BLaER1 (cell line): ENCODE measurements around the gene MAP3K5.
A peak's percentile ranks its signal among the peaks of the same experiment; 100 is the strongest.

Source experiments
- H3K27ac ChIP-seq: shearing (Covaris generic); formaldehyde crosslinking; 2 replicates; pipeline ENCODE4 v1.8.1; 2022
- H3K27me3 ChIP-seq: shearing (Covaris generic); formaldehyde crosslinking; 2 replicates; pipeline ENCODE4 v1.8.1; 2022
- H3K36me3 ChIP-seq: shearing (Covaris generic); formaldehyde crosslinking; 2 replicates; pipeline ENCODE4 v1.8.1; 2022
- H3K4me1 ChIP-seq: shearing (Covaris generic); formaldehyde crosslinking; 2 replicates; pipeline ENCODE4 v1.8.1; 2022
- H3K4me2 ChIP-seq: shearing (Covaris generic); formaldehyde crosslinking; 2 replicates; pipeline ENCODE4 v1.8.1; 2022
- H3K4me3 ChIP-seq: shearing (Covaris generic); formaldehyde crosslinking; 2 replicates; pipeline ENCODE4 v1.8.1; 2022
- H3K9ac ChIP-seq: shearing (Covaris generic); formaldehyde crosslinking; 2 replicates; pipeline ENCODE4 v1.8.1; 2022
- H3K9me3 ChIP-seq: shearing (Covaris generic); formaldehyde crosslinking; 2 replicates; pipeline ENCODE4 v1.8.1; 2022
- H4K20me1 ChIP-seq: shearing (Covaris generic); formaldehyde crosslinking; 2 replicates; pipeline ENCODE4 v1.8.1; 2022
- Cebpa-rat ChIP-seq: shearing (Covaris generic); IDR thresholded peaks from 2 replicates; pipeline ENCODE4 v1.8.1; 2022

Gene MAP3K5

DNA sequence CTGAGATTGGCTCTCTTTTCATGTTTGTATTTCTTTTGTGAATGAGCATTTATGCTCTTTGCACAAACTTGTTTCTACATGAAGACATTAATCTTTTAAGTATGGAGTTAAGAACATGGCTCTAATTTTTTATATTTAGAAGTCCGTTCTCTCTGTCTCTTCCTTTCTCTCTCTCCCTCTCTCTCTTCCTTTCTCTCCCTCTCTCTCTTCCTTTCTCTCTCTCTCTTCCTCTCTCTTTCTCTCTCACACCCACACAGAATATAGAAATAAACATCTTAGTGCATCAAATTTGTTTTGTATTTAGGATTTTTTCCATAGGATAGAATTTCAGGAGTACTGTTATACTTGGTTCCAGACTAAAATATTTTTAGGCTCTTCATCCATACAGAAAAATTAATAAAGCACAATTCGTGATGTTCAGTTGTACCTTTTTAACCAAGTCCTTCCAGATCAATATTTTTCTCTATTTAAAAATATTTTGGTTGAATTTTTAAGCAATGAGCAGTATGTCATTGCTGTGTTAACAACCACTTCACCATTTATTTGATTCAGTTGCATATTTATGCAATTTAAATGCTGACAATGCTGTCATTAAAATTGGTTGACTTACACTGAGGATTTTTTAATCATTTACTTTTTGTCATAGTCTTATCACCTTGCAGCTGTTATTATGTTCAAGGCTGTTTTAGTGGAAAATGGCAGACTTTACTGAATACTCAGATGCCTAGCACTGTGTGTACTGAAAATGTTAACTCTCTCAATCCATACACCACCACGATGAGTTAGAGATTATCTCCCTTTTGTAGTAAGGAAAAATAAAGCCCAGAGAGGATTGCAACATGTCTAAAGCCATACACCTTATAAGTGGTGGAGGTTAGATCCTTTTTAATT, 129.7 kb downstream of the MAP3K5 start:
- Histone ChIP-seq H3K9ac (no peak overlapping the region), H3K4me3 (no peak overlapping the region), H3K27me3 (no peaks in the 10 kb centered on the region), H3K36me3 (0 out of 2 replicates have a peak, but pooled peaks cover 3% of the 10 kb centered on the region), H3K9me3 (no peaks in the 10 kb centered on the region), H3K27ac (no peak overlapping the region), H4K20me1 (no peaks in the 10 kb centered on the region), H3K4me2 (no peak overlapping the region), H3K4me1 (no peaks in the 10 kb centered on the region)
- TF ChIP-seq Cebpa-rat = no peak

DNA sequence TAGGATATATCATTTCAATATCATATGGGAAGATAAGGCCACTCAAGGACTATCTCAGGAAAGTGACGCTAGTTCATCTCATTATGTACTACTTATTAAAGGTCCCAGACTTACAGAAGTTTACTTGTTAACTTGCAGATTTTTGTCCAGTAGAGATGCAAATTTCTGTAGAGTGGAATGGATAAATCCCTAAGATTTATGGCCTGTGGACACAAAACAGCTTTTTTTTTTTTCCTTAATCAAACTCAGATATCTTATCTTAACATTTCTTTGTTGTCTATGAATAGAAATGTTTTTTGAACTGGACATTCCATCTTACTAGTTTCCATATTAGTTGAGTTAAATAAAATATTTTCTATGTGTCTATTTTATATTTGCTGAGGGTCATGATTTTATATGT, 131.6 kb downstream of the MAP3K5 start:
- TF ChIP-seq Cebpa-rat = no peak
- Histone ChIP-seq H3K4me2 (no peak overlapping the region), H3K4me1 (peaks cover 9% of the 10 kb centered on the region), H3K27me3 (no peaks in the 10 kb centered on the region), H3K27ac (no peak overlapping the region), H4K20me1 (no peaks in the 10 kb centered on the region), H3K9ac (no peak overlapping the region), H3K9me3 (no peaks in the 10 kb centered on the region), H3K36me3 (0 out of 2 replicates have a peak, but pooled peaks cover 3% of the 10 kb centered on the region), H3K4me3 (no peak overlapping the region)

DNA sequence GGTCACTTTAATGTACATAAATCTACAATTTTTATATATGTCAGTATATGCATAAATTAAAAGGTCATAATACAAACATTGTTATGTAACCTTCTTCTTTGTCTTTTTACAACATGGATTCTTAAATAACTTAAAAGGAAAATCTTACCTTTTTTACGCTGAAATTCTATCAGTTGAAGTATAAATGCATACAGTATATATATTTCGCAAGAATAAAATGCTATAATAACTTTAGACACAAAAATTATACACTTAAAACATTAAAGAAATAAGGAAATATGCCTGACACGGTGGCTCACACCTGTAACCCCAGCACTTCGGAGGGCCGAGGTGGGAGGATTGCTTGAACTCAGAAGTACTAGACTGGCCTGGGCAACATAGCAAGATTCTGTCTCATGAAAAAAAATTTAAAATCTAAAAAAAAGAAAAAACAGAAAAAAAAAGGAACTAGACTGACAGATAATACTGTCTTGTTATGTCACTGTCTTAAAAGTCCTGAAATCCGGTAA, 132.2 kb downstream of the MAP3K5 start:
- H3K4me2 ChIP-seq = no peak overlapping the region
- H3K27me3 ChIP-seq = no peaks in the 10 kb centered on the region
- H3K4me1 ChIP-seq = peaks cover 12% of the 10 kb centered on the region
- H3K27ac ChIP-seq = no peak overlapping the region
- no peaks in the 10 kb centered on the region for H3K9me3 ChIP-seq
- no peaks in the 10 kb centered on the region for H4K20me1 ChIP-seq
- H3K36me3 ChIP-seq = 0 out of 2 replicates have a peak, but pooled peaks cover 3% of the 10 kb centered on the region
- no peak overlapping the region for H3K9ac ChIP-seq
- 0 out of 2 replicates have a peak, but pooled peaks have one; percentile 41 for TF ChIP-seq Cebpa-rat
- H3K4me3 ChIP-seq = no peak overlapping the region

DNA sequence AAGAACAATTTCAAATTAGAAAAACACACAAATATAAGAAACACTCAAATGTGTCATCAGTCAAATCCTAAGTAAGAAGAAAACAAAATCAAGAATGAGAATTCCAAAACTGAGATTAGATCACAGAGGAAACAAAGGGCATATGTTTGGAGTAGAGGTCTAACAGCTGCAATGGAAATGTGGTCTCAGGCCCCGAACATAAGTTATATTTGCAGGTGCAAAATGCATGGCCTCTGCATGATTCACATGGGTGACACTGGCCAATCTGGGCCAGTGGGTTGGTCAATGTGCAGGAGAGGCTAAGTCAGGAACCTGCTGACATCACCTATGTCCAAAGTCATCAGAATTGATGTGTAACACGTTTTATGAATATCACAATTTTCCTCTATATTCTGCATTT, 133.6 kb downstream of the MAP3K5 start:
- Histone ChIP-seq H3K9me3 (no peaks in the 10 kb centered on the region), H4K20me1 (no peaks in the 10 kb centered on the region), H3K4me1 (peaks cover 12% of the 10 kb centered on the region), H3K27me3 (no peaks in the 10 kb centered on the region), H3K36me3 (0 out of 2 replicates have a peak, but pooled peaks cover 3% of the 10 kb centered on the region), H3K27ac (no peak overlapping the region), H3K9ac (no peak overlapping the region), H3K4me3 (no peak overlapping the region), H3K4me2 (no peak overlapping the region)
- no peak for TF ChIP-seq Cebpa-rat

DNA sequence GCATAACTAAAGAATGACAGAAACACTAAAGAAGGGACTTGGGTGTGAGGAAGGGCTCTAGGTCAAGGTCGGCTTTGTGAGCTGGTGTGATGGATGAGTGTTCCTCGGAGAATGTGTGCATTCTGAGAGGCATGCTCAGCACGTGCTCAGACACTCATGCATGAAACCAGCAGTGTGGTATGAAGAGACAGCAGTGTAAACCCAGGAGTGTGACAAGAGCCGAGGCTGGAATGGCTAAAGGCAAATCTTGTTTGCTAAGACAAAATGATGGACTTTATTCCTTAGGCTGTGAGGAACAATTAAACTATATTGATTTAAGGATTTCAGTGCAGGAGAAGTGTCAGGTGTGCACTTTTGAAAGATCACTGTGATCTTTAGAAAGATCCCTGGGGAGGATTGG, 134.6 kb downstream of the MAP3K5 start:
- Histone ChIP-seq H3K9me3 (no peaks in the 10 kb centered on the region), H3K4me3 (no peak overlapping the region), H3K4me1 (peaks cover 12% of the 10 kb centered on the region), H3K4me2 (no peak overlapping the region), H3K27me3 (no peaks in the 10 kb centered on the region), H4K20me1 (no peaks in the 10 kb centered on the region), H3K36me3 (0 out of 2 replicates have a peak, but pooled peaks cover 3% of the 10 kb centered on the region), H3K27ac (no peak overlapping the region), H3K9ac (no peak overlapping the region)
- no peak for TF ChIP-seq Cebpa-rat

DNA sequence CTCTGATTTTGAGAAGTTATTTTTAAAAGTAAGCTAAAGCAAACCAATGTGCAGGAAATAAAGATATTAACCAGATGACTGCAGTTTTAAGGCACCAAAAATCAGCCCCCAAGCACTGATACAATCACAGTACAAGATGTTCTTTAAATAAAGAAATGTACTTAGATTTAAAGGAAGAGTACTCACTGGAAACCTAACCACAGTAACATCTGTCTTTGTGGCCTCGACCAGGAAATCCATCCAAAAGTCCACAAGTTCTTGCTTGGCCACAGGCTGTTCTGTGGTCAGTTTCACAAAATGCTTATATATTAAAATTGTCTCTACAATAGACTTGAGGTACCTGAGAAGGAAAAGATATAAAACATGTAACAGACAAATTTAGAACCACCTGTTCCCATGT, 136.2 kb downstream of the MAP3K5 start:
- Histone ChIP-seq H3K4me1 (peaks cover 12% of the 10 kb centered on the region), H3K9ac (no peak overlapping the region), H3K9me3 (no peaks in the 10 kb centered on the region), H3K27me3 (no peaks in the 10 kb centered on the region), H3K36me3 (0 out of 2 replicates have a peak, but pooled peaks cover 3% of the 10 kb centered on the region), H3K27ac (no peak overlapping the region), H3K4me2 (peak overlapping the region; percentile 29; the same call in 1 of the 2 replicates), H4K20me1 (no peaks in the 10 kb centered on the region), H3K4me3 (no peak overlapping the region)
- no peak for TF ChIP-seq Cebpa-rat

DNA sequence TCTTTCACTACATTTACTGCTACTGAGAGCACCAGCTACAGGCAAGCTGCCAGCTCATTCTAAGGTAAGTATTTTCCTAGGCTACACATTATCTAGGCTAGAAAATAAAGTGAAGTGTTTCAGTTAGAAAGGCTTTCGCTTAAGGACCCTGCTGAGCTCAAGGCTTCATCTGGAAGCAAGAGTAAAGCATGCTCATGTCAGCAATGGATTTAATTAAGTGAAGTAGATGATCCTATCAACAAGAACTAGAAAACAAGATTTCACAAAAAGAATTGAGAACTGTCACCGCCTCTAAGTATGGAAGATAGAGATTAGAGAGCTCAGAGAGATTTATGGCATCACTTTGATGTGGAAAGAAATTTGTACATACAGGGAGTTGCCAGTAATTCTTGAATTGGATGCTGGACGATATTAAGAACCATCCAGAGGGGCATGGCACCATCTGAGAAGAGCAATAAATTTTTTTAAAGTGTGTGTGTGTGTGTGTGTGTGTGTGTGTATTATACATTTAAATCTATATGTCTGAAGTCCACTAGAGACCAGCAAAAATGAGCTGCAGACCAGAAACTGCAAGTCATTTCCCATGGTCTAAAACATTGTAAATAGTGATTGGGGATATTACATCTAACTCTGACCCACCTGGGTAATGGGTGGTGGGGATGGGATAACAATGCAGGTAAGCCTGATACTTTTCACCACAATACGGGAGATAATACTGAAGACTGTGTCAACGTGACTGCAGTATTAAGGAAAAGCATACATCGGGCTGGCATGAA, 136.8 kb downstream of the MAP3K5 start:
- Histone ChIP-seq H3K27me3 (no peaks in the 10 kb centered on the region), H3K9ac (no peak overlapping the region), H3K36me3 (peaks cover 3% of the 10 kb centered on the region; the same call in 1 of the 2 replicates), H3K9me3 (no peaks in the 10 kb centered on the region), H4K20me1 (no peaks in the 10 kb centered on the region), H3K4me3 (no peak overlapping the region), H3K4me1 (peaks cover 12% of the 10 kb centered on the region), H3K4me2 (peak overlapping the region; percentile 29; the same call in 1 of the 2 replicates), H3K27ac (no peak overlapping the region)
- no peak for TF ChIP-seq Cebpa-rat

DNA sequence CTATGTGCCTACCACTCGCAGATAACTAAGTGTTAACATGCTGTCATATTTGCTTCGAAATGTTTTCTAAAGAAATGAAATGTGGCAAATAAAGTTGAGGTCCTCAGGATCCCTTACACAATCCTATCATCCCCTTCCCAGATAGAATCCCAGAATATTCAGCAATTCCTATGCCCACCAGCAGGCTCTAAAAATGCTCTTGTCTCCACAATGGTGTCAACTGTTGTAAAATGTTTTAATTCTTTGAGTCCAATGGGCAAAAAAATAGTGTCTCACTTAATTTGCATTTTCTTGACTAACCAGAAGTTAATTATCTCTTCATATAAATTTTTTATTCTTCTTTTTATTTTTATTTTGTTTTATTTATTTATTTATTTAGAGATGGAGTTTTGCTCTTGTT, 138.2 kb downstream of the MAP3K5 start:
- peaks cover 3% of the 10 kb centered on the region; the same call in 1 of the 2 replicates for H3K36me3 ChIP-seq
- no peak overlapping the region for H3K4me2 ChIP-seq
- TF ChIP-seq Cebpa-rat = no peak
- H3K27ac ChIP-seq = no peak overlapping the region
- peaks cover 12% of the 10 kb centered on the region for H3K4me1 ChIP-seq
- H3K4me3 ChIP-seq = no peak overlapping the region
- H3K9me3 ChIP-seq = no peaks in the 10 kb centered on the region
- no peaks in the 10 kb centered on the region for H4K20me1 ChIP-seq
- H3K27me3 ChIP-seq = no peaks in the 10 kb centered on the region
- no peak overlapping the region for H3K9ac ChIP-seq

DNA sequence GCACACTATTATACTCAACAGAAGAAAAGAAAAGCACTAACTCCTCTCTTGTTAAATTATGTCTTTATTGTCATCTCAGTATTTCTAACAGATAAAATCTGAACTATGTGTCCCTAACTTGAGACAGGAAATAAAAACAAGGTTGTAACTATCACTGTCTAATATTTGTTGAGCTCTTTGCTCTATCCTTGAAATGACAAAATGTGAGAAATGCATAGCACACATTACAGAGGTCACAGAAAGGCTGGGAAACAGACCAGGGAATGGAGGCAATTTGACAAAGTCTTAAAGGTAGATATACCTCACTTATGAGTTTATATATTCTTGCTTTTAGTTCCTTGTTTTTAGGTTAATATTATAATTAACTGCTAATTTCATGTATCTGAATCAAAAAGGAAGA, 139.6 kb downstream of the MAP3K5 start:
- Histone ChIP-seq H3K36me3 (no peaks in the 10 kb centered on the region; the same call in 1 of the 2 replicates), H3K27ac (no peak overlapping the region), H3K27me3 (no peaks in the 10 kb centered on the region), H3K9me3 (no peaks in the 10 kb centered on the region), H3K4me2 (no peak overlapping the region), H4K20me1 (no peaks in the 10 kb centered on the region), H3K9ac (no peak overlapping the region), H3K4me3 (no peak overlapping the region), H3K4me1 (peaks cover 15% of the 10 kb centered on the region)
- no peak for TF ChIP-seq Cebpa-rat
